ENCODE data around the gene TP73. TPM values are rescaled to one million over a fixed set of nuclear protein-coding genes. Genes with fewer than 3 reads are reported as not detected.

Gene TP73
- total RNA-seq, 1 experiment from 2014 or later: 19.2 TPM

DNA sequence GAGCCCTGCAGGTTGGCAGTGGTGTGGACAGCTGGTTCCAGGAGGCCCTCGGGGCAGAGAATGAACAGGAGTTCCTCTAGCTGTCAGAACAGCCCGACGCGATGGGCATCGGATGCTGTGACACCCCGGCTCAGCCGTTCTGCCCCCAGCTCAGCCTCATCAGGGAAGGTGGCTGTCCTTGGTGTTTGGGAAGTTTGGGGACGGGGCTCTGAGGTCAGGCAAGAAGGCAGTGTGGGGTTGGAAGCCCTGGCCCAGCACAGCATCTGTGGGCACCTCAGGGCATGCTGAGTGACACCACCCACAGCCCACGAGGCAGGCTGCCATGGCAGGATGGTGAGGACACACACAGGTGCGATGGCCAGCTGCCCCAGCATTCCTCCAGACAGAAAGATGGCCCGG, 59.1 kb downstream of the TP73 start:
- CTCF ChIA-PET: no interaction called here

More for the DNA sequence above, 59.1 kb downstream of the TP73 start:
- Histone ChIP-seq H3K9me2 (ENCODE audit: insufficient read depth) (no peaks in the 10 kb centered on the region), H2AFZ (ENCODE audit: low read depth, low read length, poor library complexity, severe bottlenecking) (no peak overlapping the region), H3K27ac (ENCODE audit: low read depth, low read length) (no peak overlapping the region), H3K36me3 (ENCODE audit: control insufficient read depth in 1 of 2, insufficient read depth in 2 of 2, low read length in 2 of 2) (no peaks in the 10 kb centered on the region), H3K4me2 (ENCODE audit: low read length) (no peak overlapping the region), H3K4me3 (replicated peaks in 1 of 2; ENCODE audit: low read depth in 1 of 2, low read length in 2 of 2) (no peak overlapping the region), H3K9me3 (ENCODE audit: control insufficient read depth in 1 of 2, insufficient read depth in 1 of 2, low read depth in 1 of 2, low read length in 2 of 2) (no peaks in the 10 kb centered on the region), H3K9ac (ENCODE audit: low read length) (no peak overlapping the region), H3K27me3 (ENCODE audit: insufficient read depth, low read length) (no peaks in the 10 kb centered on the region), H3K79me2 (ENCODE audit: insufficient read depth, low read length) (no peaks in the 10 kb centered on the region), H4K20me1 (ENCODE audit: insufficient read depth) (no peaks in the 10 kb centered on the region), H3K4me1 (ENCODE audit: control insufficient read depth in 1 of 2, insufficient read depth in 2 of 2, low read length in 2 of 2) (no peaks in the 10 kb centered on the region)
- ATAC-seq (no peak), DNase-seq (ENCODE audit: low read depth, low spot score) (no peak)
- no TSS peak for BruUV-seq (replicated peaks)
- intact Hi-C loops (cut with micrococcal nuclease): no loop called here
- TF ChIP-seq EGR1 (IDR thresholded peaks at IDR 0.05; ENCODE audit: low read depth) (no peak), POLR2AphosphoS5 (IDR thresholded peaks at IDR 0.05; ENCODE audit: low read depth, low read length) (no peak), RAD21 (IDR thresholded peaks at IDR 0.05; ENCODE audit: low read depth) (no peak), YY1 (IDR thresholded peaks at IDR 0.05; ENCODE audit: extremely low read depth, insufficient replicate concordance, low read depth, low read length) (no peak), ELF1 (IDR thresholded peaks at IDR 0.05; ENCODE audit: borderline replicate concordance, low read depth) (no peak), ZBTB33 (IDR thresholded peaks at IDR 0.05; ENCODE audit: extremely low read depth, insufficient replicate concordance, low read length) (no peak), SIN3A (IDR thresholded peaks at IDR 0.05; ENCODE audit: low read depth) (no peak), CEBPB (IDR thresholded peaks at IDR 0.05; ENCODE audit: low read depth) (no peak)
- TF ChIP-seq, protein P1, sequence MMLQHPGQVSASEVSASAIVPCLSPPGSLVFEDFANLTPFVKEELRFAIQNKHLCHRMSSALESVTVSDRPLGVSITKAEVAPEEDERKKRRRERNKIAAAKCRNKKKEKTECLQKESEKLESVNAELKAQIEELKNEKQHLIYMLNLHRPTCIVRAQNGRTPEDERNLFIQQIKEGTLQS (IDR thresholded peaks at IDR 0.05): no peak
- POLR2A ChIA-PET: no interaction called here
- RAD21 ChIA-PET (ENCODE audit: low non-redundant PET in 1 of 2, low total read pairs in 2 of 2, uncharacterized antibody in 2 of 2, unreplicated experiment in 2 of 2): no interaction called here
